ENCODE measurements around the gene SULT1A3.
"Not testable (repeated sequence)": the region's sequence is repeated elsewhere in the genome, so short reads cannot be mapped to it uniquely, and the experiment has no call there.

DNA sequence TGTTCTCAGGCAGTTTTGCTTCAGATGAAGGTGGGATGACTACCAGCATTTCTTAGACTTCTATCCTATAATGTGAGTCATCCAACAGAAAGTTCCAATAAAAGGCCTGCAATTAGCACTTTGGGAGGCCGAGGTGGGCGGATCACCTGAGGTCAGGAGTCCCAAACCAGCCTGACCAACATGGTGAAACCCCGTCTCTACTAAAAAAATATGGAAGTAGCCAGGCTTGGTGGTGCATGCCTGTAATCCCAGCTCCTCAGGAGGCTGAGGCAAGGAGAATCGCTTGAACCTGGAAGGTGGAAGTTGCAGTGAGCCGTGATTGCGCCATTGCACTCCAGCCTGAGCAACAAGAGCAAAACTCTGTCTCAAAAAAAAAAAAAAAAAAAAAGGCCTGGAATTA lies 22.2 kb upstream of the SULT1A3 start:
- not testable (repeated sequence) for TF ChIP-seq EZH2 (IDR thresholded peaks at IDR 0.05; ENCODE audit: insufficient read depth, poor library complexity, severe bottlenecking); EZH2phosphoT487 (IDR thresholded peaks at IDR 0.05; ENCODE audit: insufficient read depth, low read depth)

Data from GM23248 (cell line).